Measurements from ENCODE around the gene ZNF107. TPM values are rescaled to one million over a fixed set of nuclear protein-coding genes. Genes with fewer than 3 reads are reported as not detected.

Gene ZNF107
- total RNA-seq, 1 donor from 2014 or later = 50.5 TPM

GRCh38 chr7:64637521-64638445 is 28.1 kb upstream of the ZNF107 start:
- H3K9me3 Mint-ChIP-seq = no peaks in the 10 kb centered on the region
- H3K4me3 Mint-ChIP-seq = no peak overlapping the region
- ChIA-PET CTCF (no interaction called here), POLR2A (no interaction called here)
- H3K4me1 Mint-ChIP-seq = no peaks in the 10 kb centered on the region
- no peaks in the 10 kb centered on the region for H3K36me3 Mint-ChIP-seq (ENCODE audit: low read depth)
- ATAC-seq (ENCODE audit: low read depth) (no peak), DNase-seq (no peak)
- no peak for TF ChIP-seq CTCF (IDR thresholded peaks at IDR 0.05)
- intact Hi-C loops (cut with micrococcal nuclease) = loop anchor here (2.0 to 10.0 kb wide), 2 partner anchors 247 to 669 kb away; no protein-coding TSS in a partner anchor
- H3K27ac Mint-ChIP-seq = no peak overlapping the region
- H3K27me3 Mint-ChIP-seq = no peaks in the 10 kb centered on the region

GRCh38 chr7:64638822-64639221 is 27.1 kb upstream of the ZNF107 start:
- no peak for DNase-seq
- no peak overlapping the region for H3K4me3 Mint-ChIP-seq
- ATAC-seq (ENCODE audit: low read depth) = no peak
- no peaks in the 10 kb centered on the region for H3K9me3 Mint-ChIP-seq
- no peaks in the 10 kb centered on the region for H3K36me3 Mint-ChIP-seq (ENCODE audit: low read depth)
- no peaks in the 10 kb centered on the region for H3K4me1 Mint-ChIP-seq
- no peaks in the 10 kb centered on the region for H3K27me3 Mint-ChIP-seq
- ChIA-PET POLR2A (no interaction called here), CTCF (no interaction called here)
- no peak overlapping the region for H3K27ac Mint-ChIP-seq
- intact Hi-C loops (cut with micrococcal nuclease) = loop anchor here (10.0 kb wide), 1 partner anchor 246 kb away; no protein-coding TSS in a partner anchor
- TF ChIP-seq CTCF (IDR thresholded peaks at IDR 0.05) = no peak

- POLR2A ChIA-PET = no interaction called here
- intact Hi-C loops (cut with micrococcal nuclease) = loop anchor here (10.0 kb wide), 1 partner anchor 245 kb away; no protein-coding TSS in a partner anchor
- Mint-ChIP-seq H3K9me3 (no peaks in the 10 kb centered on the region), H3K36me3 (ENCODE audit: low read depth) (no peaks in the 10 kb centered on the region), H3K4me1 (no peaks in the 10 kb centered on the region), H3K27ac (no peak overlapping the region), H3K4me3 (no peak overlapping the region), H3K27me3 (no peaks in the 10 kb centered on the region)
- CTCF ChIA-PET = no interaction called here
- DNase-seq (no peak), ATAC-seq (ENCODE audit: low read depth) (no peak)
- TF ChIP-seq CTCF (IDR thresholded peaks at IDR 0.05) = no peak
Observed at GRCh38 chr7:64639267-64640001, 26.5 kb upstream of the ZNF107 start.

- intact Hi-C loops (cut with micrococcal nuclease) = no loop called here
- ChIA-PET CTCF (no interaction called here), POLR2A (no interaction called here)
- ATAC-seq (ENCODE audit: low read depth) = no peak
- Mint-ChIP-seq H3K4me3 (no peak overlapping the region), H3K9me3 (no peaks in the 10 kb centered on the region), H3K27ac (no peak overlapping the region), H3K27me3 (no peaks in the 10 kb centered on the region), H3K4me1 (no peaks in the 10 kb centered on the region), H3K36me3 (ENCODE audit: low read depth) (no peaks in the 10 kb centered on the region)
- no peak for DNase-seq
- no peak for TF ChIP-seq CTCF (IDR thresholded peaks at IDR 0.05)
Observed at GRCh38 chr7:64640504-64640903, 25.4 kb upstream of the ZNF107 start.

- TF ChIP-seq CTCF (IDR thresholded peaks at IDR 0.05) = no peak
Observed at GRCh38 chr7:64642046-64642445, 23.9 kb upstream of the ZNF107 start.

More at GRCh38 chr7:64642046-64642445, 23.9 kb upstream of the ZNF107 start:
- H3K9me3 Mint-ChIP-seq = no peaks in the 10 kb centered on the region
- DNase-seq (no peak), ATAC-seq (ENCODE audit: low read depth) (no peak)
- no peak overlapping the region for H3K27ac Mint-ChIP-seq
- ChIA-PET CTCF (no interaction called here), POLR2A (no interaction called here)
- H3K27me3 Mint-ChIP-seq = no peaks in the 10 kb centered on the region
- intact Hi-C loops (cut with micrococcal nuclease) = no loop called here
- H3K4me3 Mint-ChIP-seq = no peak overlapping the region
- H3K36me3 Mint-ChIP-seq (ENCODE audit: low read depth) = no peaks in the 10 kb centered on the region
- no peaks in the 10 kb centered on the region for H3K4me1 Mint-ChIP-seq

All from activated B cell treated with CpG ODN at 0.5 μM for 24 hours (primary cell).